ENCODE results near the gene OBP2B. TPM values are rescaled to one million over a fixed set of nuclear protein-coding genes. Genes with fewer than 3 reads are reported as not detected.

The OBP2B gene
- polyA plus RNA-seq, 2 of the 4 experiments (the other 2 are of a cell fraction): not detected

DNA sequence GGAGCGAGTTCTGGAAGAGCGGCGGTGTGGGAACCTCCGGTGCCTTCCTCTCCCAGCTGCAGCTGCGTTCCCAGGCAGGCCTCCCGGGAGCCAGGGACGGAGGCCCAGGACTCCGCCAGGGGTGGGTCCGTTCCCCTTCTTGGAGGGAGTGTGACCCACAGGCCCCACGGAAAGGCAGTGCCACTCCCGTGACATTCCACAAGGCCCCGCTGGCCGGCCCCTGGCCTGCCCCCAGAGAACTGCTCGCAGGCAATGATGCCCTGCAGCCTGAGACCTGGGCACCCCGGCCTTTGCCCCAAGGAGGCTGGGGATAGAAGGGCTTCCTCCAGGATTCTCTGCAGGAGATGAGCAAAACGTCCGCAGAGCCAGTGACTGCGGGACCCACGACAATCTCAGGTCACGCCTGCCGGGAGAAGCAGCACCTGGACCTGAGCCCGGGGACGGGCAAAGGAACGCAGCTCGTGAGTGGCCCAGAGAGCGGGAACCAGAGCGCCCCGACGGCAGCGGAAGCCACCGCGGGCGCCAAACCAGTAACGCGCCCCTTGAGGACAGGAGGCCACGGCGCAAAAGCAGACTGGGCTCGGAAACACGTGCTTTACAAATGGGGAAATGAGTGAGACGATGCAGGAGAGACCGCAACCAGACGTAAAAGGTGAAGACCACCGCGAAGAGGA, 9.3 kb downstream of the OBP2B start:
- TF ChIP-seq, protein P1, sequence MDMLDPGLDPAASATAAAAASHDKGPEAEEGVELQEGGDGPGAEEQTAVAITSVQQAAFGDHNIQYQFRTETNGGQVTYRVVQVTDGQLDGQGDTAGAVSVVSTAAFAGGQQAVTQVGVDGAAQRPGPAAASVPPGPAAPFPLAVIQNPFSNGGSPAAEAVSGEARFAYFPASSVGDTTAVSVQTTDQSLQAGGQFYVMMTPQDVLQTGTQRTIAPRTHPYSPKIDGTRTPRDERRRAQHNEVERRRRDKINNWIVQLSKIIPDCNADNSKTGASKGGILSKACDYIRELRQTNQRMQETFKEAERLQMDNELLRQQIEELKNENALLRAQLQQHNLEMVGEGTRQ (IDR thresholded peaks at IDR 0.05): no peak
- TF ChIP-seq EHF (CRISPR knock-in tag; IDR thresholded peaks at IDR 0.05): no peak
- no peak for TF ChIP-seq HMGXB4 (CRISPR knock-in tag; IDR thresholded peaks at IDR 0.05; ENCODE audit: borderline replicate concordance)
- TF ChIP-seq KDM5A (IDR thresholded peaks at IDR 0.05): no peak
- TF ChIP-seq JUN (IDR thresholded peaks at IDR 0.05): no peak
- no peak for TF ChIP-seq BHLHE40 (IDR thresholded peaks at IDR 0.05; ENCODE audit: low read depth, low read length)
- TF ChIP-seq POLR2AphosphoS2 (conservative IDR thresholded peaks at IDR 0.05; ENCODE audit: low read length): no peak
- TF ChIP-seq POLR2A (IDR thresholded peaks at IDR 0.05; ENCODE audit: low read length): no peak
- no peak for TF ChIP-seq CBX2 (IDR thresholded peaks at IDR 0.05; ENCODE audit: borderline replicate concordance, low read depth)
- no peak for TF ChIP-seq SMC3 (IDR thresholded peaks at IDR 0.05)
- no peak for TF ChIP-seq NR3C1 (IDR thresholded peaks at IDR 0.05)
- TF ChIP-seq CHD4 (IDR thresholded peaks at IDR 0.05; ENCODE audit: borderline replicate concordance): no peak
- no peak for TF ChIP-seq HOXB5 (CRISPR knock-in tag; IDR thresholded peaks at IDR 0.05)
- no peak for TF ChIP-seq RAD21 (conservative IDR thresholded peaks at IDR 0.05 in 1 of 2, IDR thresholded peaks at IDR 0.05 in 1 of 2)
- TF ChIP-seq, protein P2, sequence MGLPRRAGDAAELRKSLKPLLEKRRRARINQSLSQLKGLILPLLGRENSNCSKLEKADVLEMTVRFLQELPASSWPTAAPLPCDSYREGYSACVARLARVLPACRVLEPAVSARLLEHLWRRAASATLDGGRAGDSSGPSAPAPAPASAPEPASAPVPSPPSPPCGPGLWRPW (IDR thresholded peaks at IDR 0.05): no peak
- TF ChIP-seq, protein P3, sequence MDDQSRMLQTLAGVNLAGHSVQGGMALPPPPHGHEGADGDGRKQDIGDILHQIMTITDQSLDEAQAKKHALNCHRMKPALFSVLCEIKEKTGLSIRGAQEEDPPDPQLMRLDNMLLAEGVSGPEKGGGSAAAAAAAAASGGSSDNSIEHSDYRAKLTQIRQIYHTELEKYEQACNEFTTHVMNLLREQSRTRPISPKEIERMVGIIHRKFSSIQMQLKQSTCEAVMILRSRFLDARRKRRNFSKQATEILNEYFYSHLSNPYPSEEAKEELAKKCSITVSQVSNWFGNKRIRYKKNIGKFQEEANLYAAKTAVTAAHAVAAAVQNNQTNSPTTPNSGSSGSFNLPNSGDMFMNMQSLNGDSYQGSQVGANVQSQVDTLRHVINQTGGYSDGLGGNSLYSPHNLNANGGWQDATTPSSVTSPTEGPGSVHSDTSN (IDR thresholded peaks at IDR 0.05): no peak
- no peak for TF ChIP-seq NFE2L2 (conservative IDR thresholded peaks at IDR 0.05; ENCODE audit: low read length)
- no peaks in the 10 kb centered on the region for H3K4me1 ChIP-seq
- POLR2A ChIA-PET: no interaction called here
- H3K4me2 ChIP-seq: no peak overlapping the region
- ATAC-seq (no peak; a peak in 1 of 6 replicates), FAIRE-seq (no peak), DNase-seq (ENCODE audit: low read depth in 1 of 2, low spot score in 1 of 2) (no peak)
- peaks cover 6% of the 10 kb centered on the region for H3K9me3 ChIP-seq
- no peak overlapping the region for H3K4me3 ChIP-seq
- WGBS (ENCODE audit: missing lambda C conversion rate): 60% methylated on average over 33 of the region's 44 CpGs
- H3K27ac ChIP-seq: no peak overlapping the region
- CTCF ChIA-PET: interaction anchor here (1.0 to 2.3 kb wide), 3 partner anchors 12 to 178 kb away, joined by 3 to 8 read pairs (median 3); no protein-coding TSS in a partner anchor

- ChIA-PET POLR2A (no interaction called here), CTCF (interaction anchor here (1.0 kb wide), 1 partner anchor 37 kb away, joined by 3 read pairs; no protein-coding TSS in a partner anchor)
- no peak for ATAC-seq
- no peak for TF ChIP-seq MYC (IDR thresholded peaks at IDR 0.05; ENCODE audit: borderline replicate concordance, low read length)
- TF ChIP-seq FOXS1 (CRISPR knock-in tag; IDR thresholded peaks at IDR 0.05): no peak
- no peak overlapping the region for H3K4me3 ChIP-seq
- DNase-seq (ENCODE audit: low read depth in 1 of 2, low spot score in 1 of 2): no peak
- H3K4me2 ChIP-seq: no peak overlapping the region
- H3K4me1 ChIP-seq: peaks cover 4% of the 10 kb centered on the region; the same call in 1 of the 3 replicates
- H3K9me3 ChIP-seq: peaks cover 14% of the 10 kb centered on the region
- H3K27ac ChIP-seq: no peak overlapping the region
- FAIRE-seq: no peak
These were observed 14.0 kb downstream of the OBP2B start for GRCh38 chr9:133195029-133195428.

- no peak for TF ChIP-seq RARB (CRISPR knock-in tag; IDR thresholded peaks at IDR 0.05)
- Histone ChIP-seq H3K27ac (no peak overlapping the region), H3K9me3 (peaks cover 14% of the 10 kb centered on the region), H3K4me3 (no peak overlapping the region), H3K4me1 (peaks cover 4% of the 10 kb centered on the region; the same call in 1 of the 3 replicates), H3K4me2 (no peak overlapping the region)
- ATAC-seq (no peak), FAIRE-seq (no peak), DNase-seq (ENCODE audit: low read depth in 1 of 2, low spot score in 1 of 2) (no peak)
- CTCF ChIA-PET: interaction anchor here (0.9 to 1.0 kb wide), 2 partner anchors 37 to 44 kb away, joined by 3 to 5 read pairs; no protein-coding TSS in a partner anchor
- 33% methylated on average over 4 of the region's 4 CpGs for WGBS (ENCODE audit: missing lambda C conversion rate)
- POLR2A ChIA-PET: no interaction called here
These were observed 14.5 kb downstream of the OBP2B start for GRCh38 chr9:133194597-133194996.
